Neural crest cell (in vitro differentiated cells): ENCODE measurements around the gene KSR1. TPM values are rescaled to one million over a fixed set of nuclear protein-coding genes. Genes with fewer than 3 reads are reported as not detected.

Experiments
- DNase-seq: peaks from one replicate; pipeline ENCODE4 v3.0.0; 2021; ENCODE audit warnings: low read depth, mixed read lengths, low spot score
- H3K27ac Mint-ChIP-seq: one replicate; pipeline ENCODE4 v1.8.0; 2021; ENCODE audit warnings: mild to moderate bottlenecking, mixed read lengths; ENCODE audit not compliant: unreplicated experiment
- H3K27me3 Mint-ChIP-seq: 2 replicates; pipeline ENCODE4 v1.8.0; 2021; ENCODE audit warnings: low read depth, mild to moderate bottlenecking, mixed read lengths
- H3K36me3 Mint-ChIP-seq: 2 replicates; pipeline ENCODE4 v1.8.0; 2021; ENCODE audit warnings: low read depth, mild to moderate bottlenecking, mixed read lengths
- H3K4me1 Mint-ChIP-seq: 2 replicates; pipeline ENCODE4 v1.8.0; 2021; ENCODE audit warnings: mixed read lengths
- H3K4me3 Mint-ChIP-seq: one replicate; pipeline ENCODE4 v1.8.0; 2021; ENCODE audit warnings: mild to moderate bottlenecking, mixed read lengths
- H3K9me3 Mint-ChIP-seq: 2 replicates; pipeline ENCODE4 v1.8.0; 2021; ENCODE audit warnings: mixed read lengths
- total RNA-seq: library from RNA; stranded (reverse); gene quantifications from 2 replicates; pipeline ENCODE4 v1.2.1, GENCODE V29; 2021
- TF ChIP-seq, protein P1 (sequence below): fragments of 200-600 bp; sonication (generic); conservative IDR thresholded peaks from 2 replicates; pipeline ENCODE4 v1.5.0; 2021; ENCODE audit warnings: antibody characterized with exemption, mild to moderate bottlenecking

Gene KSR1
- total RNA-seq, 1 donor from 2014 or later: 28.0 TPM

DNA sequence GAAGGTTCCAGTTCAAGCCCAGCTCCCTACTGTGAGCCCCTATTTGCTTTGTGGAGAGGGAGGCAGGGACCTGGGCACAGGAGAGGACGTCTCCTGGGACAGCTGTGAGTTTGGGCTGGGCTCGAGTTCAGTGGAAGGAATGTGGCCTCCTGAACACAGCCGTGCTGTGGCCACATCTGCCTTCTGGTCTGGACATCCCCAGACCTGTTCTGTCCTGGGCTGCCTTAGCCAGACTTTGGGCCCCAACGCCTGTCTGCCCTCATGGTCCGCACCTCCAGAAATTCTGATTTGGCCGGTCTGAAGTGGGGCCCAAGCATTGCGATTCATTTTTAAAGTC, 114.3 kb downstream of the KSR1 start:
- TF ChIP-seq, protein P1, sequence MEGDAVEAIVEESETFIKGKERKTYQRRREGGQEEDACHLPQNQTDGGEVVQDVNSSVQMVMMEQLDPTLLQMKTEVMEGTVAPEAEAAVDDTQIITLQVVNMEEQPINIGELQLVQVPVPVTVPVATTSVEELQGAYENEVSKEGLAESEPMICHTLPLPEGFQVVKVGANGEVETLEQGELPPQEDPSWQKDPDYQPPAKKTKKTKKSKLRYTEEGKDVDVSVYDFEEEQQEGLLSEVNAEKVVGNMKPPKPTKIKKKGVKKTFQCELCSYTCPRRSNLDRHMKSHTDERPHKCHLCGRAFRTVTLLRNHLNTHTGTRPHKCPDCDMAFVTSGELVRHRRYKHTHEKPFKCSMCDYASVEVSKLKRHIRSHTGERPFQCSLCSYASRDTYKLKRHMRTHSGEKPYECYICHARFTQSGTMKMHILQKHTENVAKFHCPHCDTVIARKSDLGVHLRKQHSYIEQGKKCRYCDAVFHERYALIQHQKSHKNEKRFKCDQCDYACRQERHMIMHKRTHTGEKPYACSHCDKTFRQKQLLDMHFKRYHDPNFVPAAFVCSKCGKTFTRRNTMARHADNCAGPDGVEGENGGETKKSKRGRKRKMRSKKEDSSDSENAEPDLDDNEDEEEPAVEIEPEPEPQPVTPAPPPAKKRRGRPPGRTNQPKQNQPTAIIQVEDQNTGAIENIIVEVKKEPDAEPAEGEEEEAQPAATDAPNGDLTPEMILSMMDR: no peak
- no peaks in the 10 kb centered on the region for H3K27me3 Mint-ChIP-seq
- peaks cover 18% of the 10 kb centered on the region for H3K4me1 Mint-ChIP-seq
- H3K4me3 Mint-ChIP-seq: no peak overlapping the region
- no peaks in the 10 kb centered on the region for H3K36me3 Mint-ChIP-seq
- H3K27ac Mint-ChIP-seq: no peak overlapping the region
- no peaks in the 10 kb centered on the region for H3K9me3 Mint-ChIP-seq
- DNase-seq: no peak

DNA sequence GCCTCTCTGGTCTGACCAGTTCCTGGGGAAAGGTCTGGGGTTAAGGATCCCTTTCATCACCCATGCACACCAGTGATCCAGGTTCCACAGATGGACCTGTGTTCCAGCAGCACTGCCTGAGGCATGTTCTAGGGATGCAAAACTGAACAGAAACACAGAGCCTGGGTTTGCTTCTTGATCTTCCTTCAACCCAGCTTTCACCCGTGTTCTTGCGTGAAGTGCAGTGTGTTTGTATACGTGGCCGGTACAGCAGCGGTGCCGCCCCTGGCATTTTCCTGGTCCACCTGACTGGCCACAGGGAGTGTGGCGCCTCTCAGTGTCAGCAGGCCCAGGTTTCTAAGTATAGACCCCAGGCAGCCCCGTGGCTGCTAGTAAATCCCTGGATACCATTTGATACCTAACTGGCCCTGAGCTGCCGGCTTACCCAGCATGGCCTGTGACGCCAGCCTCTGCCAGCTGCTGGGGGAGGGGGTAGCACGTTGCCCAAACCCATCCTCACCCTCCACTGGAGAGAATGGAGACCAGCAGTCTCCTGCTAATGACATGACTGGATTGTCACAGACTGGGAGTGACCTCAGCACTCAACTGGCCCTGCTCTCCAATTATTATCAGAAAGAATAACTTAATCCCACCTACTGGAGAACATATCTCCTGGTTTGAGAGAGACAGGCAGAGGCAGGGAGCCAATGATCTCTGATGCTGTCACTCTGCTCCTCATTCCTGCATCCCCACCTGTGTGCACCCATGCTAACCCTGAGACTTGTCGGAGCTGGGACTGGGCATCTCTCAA, 115.5 kb downstream of the KSR1 start:
- TF ChIP-seq, protein P1: no peak
- Mint-ChIP-seq H3K9me3 (no peaks in the 10 kb centered on the region), H3K27me3 (no peaks in the 10 kb centered on the region), H3K4me1 (peaks cover 25% of the 10 kb centered on the region), H3K27ac (no peak overlapping the region), H3K36me3 (no peaks in the 10 kb centered on the region), H3K4me3 (no peak overlapping the region)
- DNase-seq: no peak

DNA sequence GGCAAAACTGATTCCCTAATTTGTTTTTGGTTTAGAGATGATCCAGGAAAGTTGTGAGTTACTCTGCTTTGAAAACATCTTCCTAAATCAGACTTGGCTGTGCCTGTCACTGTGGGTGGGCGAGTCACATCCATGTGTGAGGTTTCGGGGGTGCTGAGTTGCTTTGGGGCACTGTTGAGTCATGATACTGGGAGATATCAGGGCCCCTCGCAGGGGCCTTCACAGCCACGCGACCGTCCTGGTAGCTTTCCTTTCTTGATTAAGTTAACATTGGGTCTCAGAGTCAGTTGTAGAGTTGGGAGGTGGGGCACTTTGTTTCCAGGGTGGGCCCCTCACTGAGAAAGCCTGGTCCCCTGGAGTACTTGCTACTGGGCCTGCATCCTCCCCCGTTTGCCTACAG, 116.4 kb downstream of the KSR1 start:
- Mint-ChIP-seq H3K36me3 (no peaks in the 10 kb centered on the region), H3K27me3 (no peaks in the 10 kb centered on the region), H3K4me1 (peaks cover 32% of the 10 kb centered on the region), H3K9me3 (no peaks in the 10 kb centered on the region), H3K27ac (no peak overlapping the region), H3K4me3 (no peak overlapping the region)
- DNase-seq: no peak
- TF ChIP-seq, protein P1: no peak

DNA sequence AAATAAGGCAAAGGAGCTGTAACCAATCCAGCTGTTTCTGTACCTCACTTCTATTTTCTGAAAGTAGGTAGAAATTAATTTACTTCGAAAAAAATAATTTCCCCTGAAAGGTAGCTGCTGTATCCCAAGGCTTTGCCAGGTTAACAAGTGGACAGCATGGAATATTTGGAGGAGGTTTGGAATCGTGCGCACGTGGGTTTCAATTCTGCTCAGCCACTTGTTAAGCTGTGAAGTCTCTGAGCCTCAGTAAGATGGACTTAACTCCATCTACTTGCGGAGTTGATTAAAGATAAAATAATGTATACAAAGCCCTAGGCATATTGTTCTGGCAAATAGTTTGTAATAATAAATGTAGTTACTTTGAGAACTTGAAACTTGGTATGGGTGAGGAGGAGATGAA, 117.3 kb downstream of the KSR1 start:
- no peak overlapping the region for H3K27ac Mint-ChIP-seq
- no peak for DNase-seq
- H3K27me3 Mint-ChIP-seq: no peaks in the 10 kb centered on the region
- peaks cover 39% of the 10 kb centered on the region for H3K4me1 Mint-ChIP-seq
- no peaks in the 10 kb centered on the region for H3K36me3 Mint-ChIP-seq
- H3K4me3 Mint-ChIP-seq: no peak overlapping the region
- no peaks in the 10 kb centered on the region for H3K9me3 Mint-ChIP-seq
- TF ChIP-seq, protein P1: no peak

DNA sequence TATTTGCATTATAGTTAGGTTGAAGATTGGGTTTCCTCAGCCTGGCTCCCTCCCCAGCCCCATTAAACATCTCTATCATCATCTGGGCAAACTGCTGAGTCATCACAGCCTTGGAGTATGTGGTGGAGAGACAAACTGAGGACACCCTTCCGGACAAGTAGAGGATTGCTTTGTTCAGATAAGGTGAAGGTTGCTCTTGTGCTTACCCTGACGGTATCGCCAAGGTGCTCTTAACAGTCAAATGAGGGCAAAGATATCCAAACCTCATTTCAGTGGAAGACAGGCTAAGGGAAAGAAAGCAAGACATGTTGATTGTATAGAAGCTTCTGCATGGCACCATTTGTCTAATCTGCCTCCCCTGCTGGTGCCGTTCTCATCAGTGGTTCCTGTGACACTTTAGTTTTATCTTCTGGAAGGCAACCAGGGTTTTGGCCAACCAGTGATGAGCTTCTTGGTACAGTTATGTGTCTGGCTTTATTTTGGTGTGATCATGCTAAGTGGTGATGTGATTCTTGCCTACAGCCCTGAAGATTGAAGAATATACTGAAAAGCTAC, 117.8 kb downstream of the KSR1 start:
- H3K27me3 Mint-ChIP-seq: no peaks in the 10 kb centered on the region
- DNase-seq: no peak
- no peak overlapping the region for H3K4me3 Mint-ChIP-seq
- TF ChIP-seq, protein P1: no peak
- no peak overlapping the region for H3K27ac Mint-ChIP-seq
- no peaks in the 10 kb centered on the region for H3K9me3 Mint-ChIP-seq
- H3K36me3 Mint-ChIP-seq: no peaks in the 10 kb centered on the region
- peaks cover 41% of the 10 kb centered on the region for H3K4me1 Mint-ChIP-seq
